Choroid plexus epithelial cell (primary cell): Measurements from ENCODE around the gene TTC28.

ENCODE experiments used
- DNase-seq: peaks from one replicate; pipeline ENCODE4 v3.0.0-alpha.2; 2010; ENCODE audit warnings: low read depth
- H3K4me3 ChIP-seq: 2 replicates; pipeline ENCODE4 v1.5.1; 2011; ENCODE audit warnings: low read depth, mild to moderate bottlenecking, control low read depth, low read length, moderate library complexity
- CTCF ChIP-seq: conservative IDR thresholded peaks from 2 replicates; pipeline ENCODE4 v1.5.1; 2011; ENCODE audit warnings: low read depth, mild to moderate bottlenecking, control low read depth, inconsistent platforms, low read length, moderate library complexity

Gene TTC28

GRCh38 chr22:28034760-28035401 lies 644.8 kb downstream of the TTC28 start:
- peak; percentile 69 for DNase-seq
- TF ChIP-seq CTCF = no peak
- no peak overlapping the region for H3K4me3 ChIP-seq

GRCh38 chr22:28034145-28034759 lies 645.4 kb downstream of the TTC28 start:
- H3K4me3 ChIP-seq = no peak overlapping the region
- TF ChIP-seq CTCF = no peak
- DNase-seq = no peak

GRCh38 chr22:28032861-28033260 lies 646.8 kb downstream of the TTC28 start:
- DNase-seq = no peak
- H3K4me3 ChIP-seq = no peak overlapping the region
- no peak for TF ChIP-seq CTCF

GRCh38 chr22:28031383-28031922 lies 648.2 kb downstream of the TTC28 start:
- TF ChIP-seq CTCF = no peak
- H3K4me3 ChIP-seq = no peak overlapping the region
- DNase-seq = no peak

- no peak for DNase-seq
- TF ChIP-seq CTCF = no peak
- no peak overlapping the region for H3K4me3 ChIP-seq
Observed at GRCh38 chr22:28030473-28030872, 649.2 kb downstream of the TTC28 start.

GRCh38 chr22:28029956-28030355 lies 649.7 kb downstream of the TTC28 start:
- DNase-seq = no peak
- H3K4me3 ChIP-seq = no peak overlapping the region
- TF ChIP-seq CTCF = no peak
